ENCODE results near the gene CHRNA1.

The CHRNA1 gene

GRCh38 chr2:174788291-174788929 is 24.1 kb upstream of the CHRNA1 start:
- H3K27ac ChIP-seq: no peak overlapping the region
- TF ChIP-seq CTCF (conservative IDR thresholded peaks at IDR 0.05): no peak

GRCh38 chr2:174787487-174788205 is 23.4 kb upstream of the CHRNA1 start:
- no peak overlapping the region for H3K27ac ChIP-seq

GRCh38 chr2:174786066-174786725 is 21.9 kb upstream of the CHRNA1 start:
- no peak overlapping the region for H3K27ac ChIP-seq
- TF ChIP-seq CTCF (conservative IDR thresholded peaks at IDR 0.05): no peak

More at GRCh38 chr2:174787487-174788205, 23.4 kb upstream of the CHRNA1 start:
- TF ChIP-seq CTCF (conservative IDR thresholded peaks at IDR 0.05): no peak

- H3K27ac ChIP-seq: no peak overlapping the region; the same call in 1 of the 2 replicates
- no peak for TF ChIP-seq CTCF (conservative IDR thresholded peaks at IDR 0.05)
These were observed 21.2 kb upstream of the CHRNA1 start for GRCh38 chr2:174785481-174785880.

- peak overlapping the region; percentile 18; the same call in 1 of the 2 replicates for H3K27ac ChIP-seq
- TF ChIP-seq CTCF (conservative IDR thresholded peaks at IDR 0.05): no peak
These were observed 20.6 kb upstream of the CHRNA1 start for GRCh38 chr2:174784909-174785308.

- peak overlapping the region; percentile 18; the same call in 1 of the 2 replicates for H3K27ac ChIP-seq
- no peak for TF ChIP-seq CTCF (conservative IDR thresholded peaks at IDR 0.05)
These were observed 20.0 kb upstream of the CHRNA1 start for GRCh38 chr2:174784316-174784715.

GRCh38 chr2:174781996-174782395 is 17.7 kb upstream of the CHRNA1 start:
- no peak for TF ChIP-seq CTCF (conservative IDR thresholded peaks at IDR 0.05)

More at GRCh38 chr2:174781996-174782395, 17.7 kb upstream of the CHRNA1 start:
- H3K27ac ChIP-seq: no peak overlapping the region

Measured in VCaP (cell line).